ENCODE results near the gene LRIG2.
"Not testable (repeated sequence)": the region's sequence is repeated elsewhere in the genome, so short reads cannot be mapped to it uniquely, and the experiment has no call there.

Gene LRIG2

GRCh38 chr1:113035086-113035485, 37.9 kb upstream of the LRIG2 start:
- no peak for TF ChIP-seq CTCF (IDR thresholded peaks at IDR 0.05; ENCODE audit: control insufficient read depth, insufficient read depth, low read depth, low read length, missing control alignments)
- DNase-seq (ENCODE audit: low read depth), result no peak
- no peak overlapping the region for H3K4me3 ChIP-seq (ENCODE audit: control insufficient read depth, low read depth, low read length)

DNA sequence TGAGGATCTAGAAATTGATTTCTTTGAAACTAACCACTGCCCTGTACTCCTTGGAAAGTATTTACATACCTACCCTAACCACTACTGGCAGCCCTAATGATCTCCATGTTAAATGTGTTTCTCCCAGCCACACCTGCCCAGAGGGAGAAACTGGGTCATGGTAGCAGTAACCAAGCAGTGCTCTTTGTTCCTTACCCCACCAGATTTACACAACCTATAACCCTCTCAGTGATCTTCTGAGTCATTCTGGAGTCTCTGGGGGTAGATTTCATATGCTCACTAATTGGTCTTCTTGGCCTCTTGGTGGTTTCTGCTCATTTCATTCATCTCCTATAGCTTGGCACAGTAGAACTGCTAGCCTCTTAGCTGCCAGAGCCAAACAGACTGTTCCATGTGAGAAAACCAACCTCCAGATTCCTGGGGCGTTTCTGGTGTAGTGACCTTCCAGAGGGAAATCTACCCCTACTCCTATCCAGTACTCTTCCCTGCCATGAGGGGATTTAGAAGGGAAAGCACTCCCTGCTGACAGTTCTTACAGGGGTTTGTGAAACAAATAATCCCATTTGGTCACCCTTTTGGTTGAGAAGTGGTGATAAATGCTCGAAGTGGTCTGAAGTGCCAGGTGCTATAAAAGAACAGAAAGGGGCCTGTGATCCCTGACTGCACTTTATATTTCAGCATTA, 36.2 kb upstream of the LRIG2 start:
- DNase-seq (ENCODE audit: low read depth), result no peak
- TF ChIP-seq CTCF (IDR thresholded peaks at IDR 0.05; ENCODE audit: control insufficient read depth, insufficient read depth, low read depth, low read length, missing control alignments), result no peak
- no peak overlapping the region for H3K4me3 ChIP-seq (ENCODE audit: control insufficient read depth, low read depth, low read length)

DNA sequence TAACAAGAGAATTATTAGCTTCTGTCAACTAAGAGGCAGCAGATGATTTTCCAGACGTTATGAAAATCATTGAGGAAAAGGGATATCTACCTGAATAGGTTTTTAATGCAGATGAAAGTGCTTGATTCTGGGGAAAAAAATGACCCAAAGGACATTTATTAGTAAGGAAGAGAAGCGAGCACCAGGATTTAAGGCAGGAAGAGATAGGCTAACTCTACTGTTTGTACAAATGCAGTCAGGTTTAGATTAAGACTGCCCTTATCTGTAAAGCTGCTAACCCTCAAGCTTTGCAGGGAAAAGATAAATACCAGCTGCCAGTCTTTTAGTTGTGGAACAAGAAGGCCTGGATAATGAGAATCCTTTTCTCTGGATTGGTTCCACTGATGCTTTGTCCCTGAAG, 33.0 kb upstream of the LRIG2 start:
- no peak for TF ChIP-seq CTCF (IDR thresholded peaks at IDR 0.05; ENCODE audit: control insufficient read depth, insufficient read depth, low read depth, low read length, missing control alignments)
- no peak for DNase-seq (ENCODE audit: low read depth)
- no peak overlapping the region for H3K4me3 ChIP-seq (ENCODE audit: control insufficient read depth, low read depth, low read length)

DNA sequence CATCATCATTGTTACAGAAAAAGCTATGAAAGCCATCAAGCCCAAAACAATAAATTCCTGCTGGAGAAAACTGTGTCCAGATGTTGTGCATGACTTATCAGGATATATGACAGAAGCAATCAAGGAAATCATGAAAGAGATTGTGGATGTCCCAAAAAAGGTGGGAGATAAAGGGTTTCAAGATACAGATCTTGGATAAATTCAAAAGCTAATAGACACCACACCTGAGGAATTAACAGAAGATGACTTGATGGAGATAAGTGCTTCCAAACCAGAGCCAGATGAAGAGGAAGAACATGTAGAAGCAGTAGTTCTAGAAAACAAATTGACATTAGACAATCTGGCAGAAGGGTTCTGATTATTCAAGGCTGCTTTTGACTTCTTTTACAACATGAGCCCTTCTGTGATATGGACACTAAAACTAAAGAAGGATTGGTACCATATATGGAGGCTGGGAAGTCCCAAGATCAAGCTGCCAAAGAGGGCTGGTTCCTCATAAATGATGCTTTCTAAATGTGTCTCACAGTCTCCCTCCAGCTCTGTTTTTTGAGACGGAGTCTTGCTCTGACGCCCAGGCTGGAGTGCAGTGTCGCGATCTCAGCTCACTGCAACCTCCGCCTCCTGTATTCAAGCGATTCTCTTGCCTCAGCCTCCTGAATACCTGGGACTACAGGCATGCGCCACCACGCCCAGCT, 32.1 kb upstream of the LRIG2 start:
- no peak overlapping the region for H3K4me3 ChIP-seq (ENCODE audit: control insufficient read depth, low read depth, low read length)
- no peak for DNase-seq (ENCODE audit: low read depth)
- no peak for TF ChIP-seq CTCF (IDR thresholded peaks at IDR 0.05; ENCODE audit: control insufficient read depth, insufficient read depth, low read depth, low read length, missing control alignments)

- H3K4me3 ChIP-seq (ENCODE audit: control insufficient read depth, low read depth, low read length), result no peak overlapping the region
- TF ChIP-seq CTCF (IDR thresholded peaks at IDR 0.05; ENCODE audit: control insufficient read depth, insufficient read depth, low read depth, low read length, missing control alignments), result no peak
- DNase-seq (ENCODE audit: low read depth), result no peak
Measured at GRCh38 chr1:113041569-113042284, 31.3 kb upstream of the LRIG2 start.

GRCh38 chr1:113042285-113043143, 30.5 kb upstream of the LRIG2 start:
- H3K4me3 ChIP-seq (ENCODE audit: control insufficient read depth, low read depth, low read length), result no peak overlapping the region
- DNase-seq (ENCODE audit: low read depth), result peak; percentile 63
- peak; percentile 65 for TF ChIP-seq CTCF (IDR thresholded peaks at IDR 0.05; ENCODE audit: control insufficient read depth, insufficient read depth, low read depth, low read length, missing control alignments)

GRCh38 chr1:113043144-113043488, 29.9 kb upstream of the LRIG2 start:
- not testable (repeated sequence) for H3K4me3 ChIP-seq (ENCODE audit: control insufficient read depth, low read depth, low read length); DNase-seq (ENCODE audit: low read depth)
